CD4-positive, alpha-beta memory T cell (primary cell): ENCODE measurements around the gene SOX6. TPM values are rescaled to one million over a fixed set of nuclear protein-coding genes. Genes with fewer than 3 reads are reported as not detected.

Experiments used
- CTCF ChIA-PET: fragments of 350-600 bp; sonication (Branson Sonifier 250); formaldehyde crosslinking; loops from one replicate; lab custom pipeline; 2021; ENCODE audit warnings: inconsistent platforms; ENCODE audit not compliant: partially characterized antibody; lab: Charles Lee
- POLR2A ChIA-PET: fragments of 350-600 bp; sonication (Branson Sonifier 250); formaldehyde crosslinking; loops from one replicate; lab custom pipeline; 2021; ENCODE audit not compliant: partially characterized antibody; lab: Charles Lee
- DNase-seq, 5 donors: peaks; one replicate each; pipeline versions ENCODE4 v3.0.0 to v3.0.0-alpha.2; 2020 to 2022; ENCODE audit warnings: mixed read lengths in 1 of 5
- H3K27ac ChIP-seq: one replicate; pipeline ENCODE4 v1.7.0; 2013; ENCODE audit warnings: low read depth, low read length
- H3K27me3 ChIP-seq: 2 replicates; pipeline ENCODE4 v1.7.0; 2013; ENCODE audit warnings: mild to moderate bottlenecking, low read length, moderate library complexity; ENCODE audit not compliant: insufficient read depth
- H3K36me3 ChIP-seq: 2 replicates; pipeline ENCODE4 v1.7.0; 2013; ENCODE audit warnings: mild to moderate bottlenecking, low read length, moderate library complexity; ENCODE audit not compliant: insufficient read depth
- H3K4me1 ChIP-seq: 2 replicates; pipeline ENCODE4 v1.7.0; 2013; ENCODE audit warnings: mild to moderate bottlenecking, low read length, moderate library complexity; ENCODE audit not compliant: insufficient read depth
- H3K4me3 ChIP-seq, 2 donors: one replicate each; pipeline ENCODE4 v1.7.0; 2013; ENCODE audit warnings: low read length in 2 of 2, mild to moderate bottlenecking in 1 of 2
- H3K9me3 ChIP-seq, 2 donors: one replicate each; pipeline ENCODE4 v1.7.0; 2013; ENCODE audit warnings: low read length in 2 of 2, control low read depth in 1 of 2; ENCODE audit not compliant: control insufficient read depth in 1 of 2
- H3K27ac Mint-ChIP-seq, 7 donors: one replicate each; pipeline ENCODE4 v1.8.0; 2020 to 2021; ENCODE audit warnings: mixed read lengths in 7 of 7, mild to moderate bottlenecking in 6 of 7, inconsistent platforms in 3 of 7, moderate library complexity in 3 of 7
- H3K27me3 Mint-ChIP-seq, 2 donors: one replicate each; pipeline ENCODE4 v1.8.0; 2020 to 2021; ENCODE audit warnings: mixed read lengths in 2 of 2
- H3K36me3 Mint-ChIP-seq, 2 donors: one replicate each; pipeline ENCODE4 v1.8.0; 2020 to 2021; ENCODE audit warnings: mixed read lengths in 2 of 2, inconsistent platforms in 1 of 2, mild to moderate bottlenecking in 1 of 2
- H3K4me1 Mint-ChIP-seq, 4 donors: one replicate each; pipeline ENCODE4 v1.8.0; 2020 to 2021; ENCODE audit warnings: mixed read lengths in 4 of 4, mild to moderate bottlenecking in 1 of 4
- H3K4me3 Mint-ChIP-seq, 8 donors: one replicate each; pipeline ENCODE4 v1.8.0; 2020 to 2021; ENCODE audit warnings: mixed read lengths in 8 of 8, mild to moderate bottlenecking in 7 of 8, moderate library complexity in 6 of 8, inconsistent platforms in 3 of 8
- H3K9me3 Mint-ChIP-seq, 8 donors: one replicate each; pipeline ENCODE4 v1.8.0; 2020 to 2021; ENCODE audit warnings: mixed read lengths in 8 of 8, mild to moderate bottlenecking in 5 of 8, inconsistent platforms in 3 of 8, moderate library complexity in 1 of 8
- intact Hi-C: fragments of 100-400 bp; cut with micrococcal nuclease; formaldehyde crosslinking; loops from one replicate; pipeline ENCODE4 v1.15.1; 2023
- polyA plus RNA-seq, 2 donors: library from polyadenylated mRNA; unstranded; fragments of 300-500 nt; fragmentation: Illumina TruSeq; gene quantifications; one replicate each; pipeline ENCODE4 v1.2.3, GENCODE V29; 2021
- total RNA-seq, 2 experiments: library from RNA; stranded (reverse); gene quantifications; one replicate each; pipeline ENCODE4 v1.2.3, GENCODE V29; 2021

Gene SOX6
- total and polyA plus RNA-seq, 4 experiments from 2014 or later = not detected

DNA sequence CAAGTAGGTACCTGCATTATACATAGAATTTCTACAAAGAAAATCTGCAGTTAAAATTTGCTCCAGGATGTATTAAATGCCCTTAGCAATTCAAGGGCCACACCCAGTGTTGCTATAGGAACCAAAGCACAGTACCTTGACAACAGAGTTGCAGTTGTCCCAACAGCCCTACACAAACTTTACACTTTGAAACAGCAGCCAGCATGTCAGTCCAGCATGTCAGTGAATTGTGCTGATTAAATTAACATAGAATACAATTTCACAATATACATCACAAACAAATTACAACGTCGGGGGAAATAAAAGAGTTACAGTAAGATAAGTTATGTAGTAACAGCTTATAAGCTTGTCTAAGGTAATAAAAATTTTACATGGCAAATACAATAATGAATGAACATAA lies 389.2 kb downstream of the SOX6 start:
- CTCF ChIA-PET = no interaction called here
- Histone ChIP-seq H3K27ac (no peak overlapping the region), H3K4me1 (no peaks in the 10 kb centered on the region), H3K36me3 (no peaks in the 10 kb centered on the region), H3K27me3 (no peaks in the 10 kb centered on the region), H3K9me3 (no peaks in the 10 kb centered on the region), H3K4me3 (no peak overlapping the region)
- Mint-ChIP-seq H3K4me1 (peaks cover 0 to 1% (median 0%) of the 10 kb centered on the region in 4 donors), H3K4me3 (no peak overlapping the region), H3K36me3 (no peaks in the 10 kb centered on the region), H3K9me3 (peaks cover 0 to 3% (median 0%) of the 10 kb centered on the region in 8 donors), H3K27ac (peak overlapping the region in 1 of 7 donors; percentile 9), H3K27me3 (no peaks in the 10 kb centered on the region)
- POLR2A ChIA-PET = interaction anchor here (0.6 kb wide), 1 partner anchor 69 kb away, joined by 3 read pairs; no protein-coding TSS in a partner anchor
- DNase-seq = no peak
- intact Hi-C loops = no loop called here

GRCh38 chr11:15965562-15966250 lies 390.6 kb downstream of the SOX6 start:
- intact Hi-C loops = no loop called here
- H3K4me3 ChIP-seq = no peak overlapping the region
- H3K9me3 ChIP-seq = no peaks in the 10 kb centered on the region
- H3K27me3 ChIP-seq = no peaks in the 10 kb centered on the region
- H3K4me1 ChIP-seq = no peaks in the 10 kb centered on the region
- Mint-ChIP-seq H3K4me3 (no peak overlapping the region), H3K36me3 (no peaks in the 10 kb centered on the region), H3K27me3 (no peaks in the 10 kb centered on the region), H3K9me3 (peaks cover 0 to 4% (median 0%) of the 10 kb centered on the region in 8 donors), H3K27ac (no peak overlapping the region), H3K4me1 (peaks cover 0 to 1% (median 0%) of the 10 kb centered on the region in 4 donors)
- ChIA-PET POLR2A (no interaction called here), CTCF (no interaction called here)
- H3K27ac ChIP-seq = no peak overlapping the region
- no peak for DNase-seq
- no peaks in the 10 kb centered on the region for H3K36me3 ChIP-seq

DNA sequence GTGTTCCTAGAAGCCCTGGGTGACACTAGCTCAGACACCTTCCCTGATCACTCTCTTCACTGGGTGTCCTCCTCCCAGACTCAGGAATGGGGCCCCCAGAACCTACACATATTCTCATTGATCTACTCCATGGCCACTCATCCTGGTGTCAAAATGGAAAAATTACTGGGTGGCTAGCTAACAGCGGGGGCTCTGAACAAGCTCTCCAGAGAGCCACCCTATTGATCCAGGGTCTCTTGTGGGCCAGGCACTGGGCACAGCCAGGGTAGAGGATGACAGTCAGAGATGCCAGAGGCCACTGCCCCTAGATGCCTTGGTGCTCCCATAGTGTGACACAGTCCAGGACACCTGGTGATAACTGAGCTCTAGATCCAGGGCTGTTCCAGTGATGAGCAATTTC lies 393.1 kb downstream of the SOX6 start:
- no peak for DNase-seq
- Histone ChIP-seq H3K27me3 (no peaks in the 10 kb centered on the region), H3K9me3 (no peaks in the 10 kb centered on the region), H3K4me1 (no peaks in the 10 kb centered on the region), H3K4me3 (no peak overlapping the region), H3K27ac (no peak overlapping the region), H3K36me3 (no peaks in the 10 kb centered on the region)
- intact Hi-C loops = no loop called here
- Mint-ChIP-seq H3K27me3 (no peaks in the 10 kb centered on the region), H3K4me3 (no peak overlapping the region), H3K9me3 (peaks cover 0 to 3% (median 0%) of the 10 kb centered on the region in 8 donors), H3K4me1 (no peaks in the 10 kb centered on the region), H3K27ac (no peak overlapping the region), H3K36me3 (no peaks in the 10 kb centered on the region)
- ChIA-PET POLR2A (no interaction called here), CTCF (no interaction called here)

GRCh38 chr11:15958910-15959309 lies 397.4 kb downstream of the SOX6 start:
- no peak for DNase-seq
- H3K27me3 ChIP-seq = no peaks in the 10 kb centered on the region
- intact Hi-C loops = no loop called here
- Mint-ChIP-seq H3K4me3 (no peak overlapping the region), H3K9me3 (peaks cover 0 to 5% (median 0%) of the 10 kb centered on the region in 8 donors), H3K27ac (no peak overlapping the region), H3K36me3 (no peaks in the 10 kb centered on the region), H3K4me1 (no peaks in the 10 kb centered on the region), H3K27me3 (no peaks in the 10 kb centered on the region)
- no peaks in the 10 kb centered on the region for H3K9me3 ChIP-seq
- no peak overlapping the region for H3K4me3 ChIP-seq
- no peaks in the 10 kb centered on the region for H3K36me3 ChIP-seq
- ChIA-PET POLR2A (no interaction called here), CTCF (no interaction called here)
- H3K4me1 ChIP-seq = no peaks in the 10 kb centered on the region
- no peak overlapping the region for H3K27ac ChIP-seq

GRCh38 chr11:15957234-15957633 lies 399.1 kb downstream of the SOX6 start:
- intact Hi-C loops = no loop called here
- Mint-ChIP-seq H3K27me3 (no peaks in the 10 kb centered on the region), H3K4me1 (no peaks in the 10 kb centered on the region), H3K4me3 (no peak overlapping the region), H3K36me3 (no peaks in the 10 kb centered on the region), H3K9me3 (peaks cover 0 to 4% (median 0%) of the 10 kb centered on the region in 8 donors), H3K27ac (no peak overlapping the region)
- no peaks in the 10 kb centered on the region for H3K4me1 ChIP-seq
- no peaks in the 10 kb centered on the region for H3K36me3 ChIP-seq
- POLR2A ChIA-PET = no interaction called here
- no peak overlapping the region for H3K27ac ChIP-seq
- no peaks in the 10 kb centered on the region for H3K27me3 ChIP-seq
- DNase-seq = no peak
- no peaks in the 10 kb centered on the region for H3K9me3 ChIP-seq
- no peak overlapping the region for H3K4me3 ChIP-seq
- CTCF ChIA-PET = no interaction called here

- Histone ChIP-seq H3K4me1 (no peaks in the 10 kb centered on the region), H3K9me3 (no peaks in the 10 kb centered on the region), H3K27me3 (no peaks in the 10 kb centered on the region), H3K27ac (no peak overlapping the region), H3K36me3 (no peaks in the 10 kb centered on the region), H3K4me3 (no peak overlapping the region)
- Mint-ChIP-seq H3K4me3 (no peak overlapping the region), H3K36me3 (no peaks in the 10 kb centered on the region), H3K27ac (no peak overlapping the region), H3K27me3 (no peaks in the 10 kb centered on the region), H3K4me1 (no peaks in the 10 kb centered on the region), H3K9me3 (peaks cover 0 to 4% (median 0%) of the 10 kb centered on the region in 8 donors)
- DNase-seq = no peak
- POLR2A ChIA-PET = no interaction called here
- CTCF ChIA-PET = no interaction called here
- intact Hi-C loops = no loop called here
Observed at GRCh38 chr11:15956302-15956701, 400.0 kb downstream of the SOX6 start.

- ChIA-PET CTCF (no interaction called here), POLR2A (no interaction called here)
- no peak for DNase-seq
- no peaks in the 10 kb centered on the region for H3K36me3 Mint-ChIP-seq
- Histone ChIP-seq H3K27ac (no peak overlapping the region), H3K36me3 (no peaks in the 10 kb centered on the region), H3K9me3 (no peaks in the 10 kb centered on the region), H3K4me3 (no peak overlapping the region), H3K4me1 (no peaks in the 10 kb centered on the region), H3K27me3 (no peaks in the 10 kb centered on the region)
- H3K27ac Mint-ChIP-seq = no peak overlapping the region
- no peaks in the 10 kb centered on the region for H3K27me3 Mint-ChIP-seq
- no peak overlapping the region for H3K4me3 Mint-ChIP-seq
- intact Hi-C loops = no loop called here
- peaks cover 0 to 2% (median 0%) of the 10 kb centered on the region in 8 donors for H3K9me3 Mint-ChIP-seq
- no peaks in the 10 kb centered on the region for H3K4me1 Mint-ChIP-seq
Observed at GRCh38 chr11:15955595-15955994, 400.8 kb downstream of the SOX6 start.
